ENCODE data around the gene FRS3.

DNA sequence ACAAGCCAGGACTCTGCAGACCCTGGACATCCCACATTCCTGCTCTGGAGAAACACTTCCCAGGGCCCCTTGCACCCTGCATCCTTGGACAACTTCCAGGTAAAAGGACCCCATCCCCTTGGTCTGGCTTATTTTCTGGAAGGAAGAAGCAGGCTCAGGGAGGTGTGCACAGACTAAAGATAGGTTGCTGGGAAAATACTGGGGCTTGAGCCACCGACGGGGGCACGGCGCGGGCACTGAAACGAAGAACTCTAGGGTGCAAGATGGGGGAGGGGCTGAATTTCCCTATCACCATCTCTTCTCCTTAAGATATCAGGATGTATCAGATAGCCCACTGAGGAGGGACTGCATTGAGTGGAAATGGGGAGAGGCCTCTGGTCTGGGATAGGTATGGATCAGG lies 805 bp downstream of the FRS3 start:
- no peak for TF ChIP-seq CTCF (conservative IDR thresholded peaks at IDR 0.05)
- no peak for TF ChIP-seq EZH2 (IDR thresholded peaks at IDR 0.05; ENCODE audit: low read depth)

All from PC-9 (cell line).